ENCODE results near the gene PCSK5.
"Not testable (repeated sequence)": the region's sequence is repeated elsewhere in the genome, so short reads cannot be mapped to it uniquely, and the experiment has no call there.

DNA sequence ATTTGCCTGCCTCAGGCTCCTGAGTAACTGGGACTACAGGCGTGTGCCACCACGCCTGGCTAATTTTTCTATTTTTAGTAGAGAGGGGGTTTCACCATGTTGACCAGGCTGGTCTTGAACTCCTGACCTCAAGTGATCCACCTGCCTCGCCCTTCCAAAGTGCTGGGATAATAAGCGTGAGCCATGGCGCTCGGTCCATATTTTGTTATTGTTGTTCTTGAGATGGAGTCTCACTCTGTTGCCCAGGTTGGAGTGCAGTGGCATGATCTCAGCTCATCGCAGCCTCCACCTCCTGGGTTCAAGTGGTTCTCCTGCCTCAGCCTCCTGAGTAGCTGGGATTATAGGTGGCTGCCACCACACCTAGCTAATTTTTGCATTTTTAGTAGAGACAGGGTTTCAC lies 433.6 kb downstream of the PCSK5 start:
- TF ChIP-seq, protein P1, sequence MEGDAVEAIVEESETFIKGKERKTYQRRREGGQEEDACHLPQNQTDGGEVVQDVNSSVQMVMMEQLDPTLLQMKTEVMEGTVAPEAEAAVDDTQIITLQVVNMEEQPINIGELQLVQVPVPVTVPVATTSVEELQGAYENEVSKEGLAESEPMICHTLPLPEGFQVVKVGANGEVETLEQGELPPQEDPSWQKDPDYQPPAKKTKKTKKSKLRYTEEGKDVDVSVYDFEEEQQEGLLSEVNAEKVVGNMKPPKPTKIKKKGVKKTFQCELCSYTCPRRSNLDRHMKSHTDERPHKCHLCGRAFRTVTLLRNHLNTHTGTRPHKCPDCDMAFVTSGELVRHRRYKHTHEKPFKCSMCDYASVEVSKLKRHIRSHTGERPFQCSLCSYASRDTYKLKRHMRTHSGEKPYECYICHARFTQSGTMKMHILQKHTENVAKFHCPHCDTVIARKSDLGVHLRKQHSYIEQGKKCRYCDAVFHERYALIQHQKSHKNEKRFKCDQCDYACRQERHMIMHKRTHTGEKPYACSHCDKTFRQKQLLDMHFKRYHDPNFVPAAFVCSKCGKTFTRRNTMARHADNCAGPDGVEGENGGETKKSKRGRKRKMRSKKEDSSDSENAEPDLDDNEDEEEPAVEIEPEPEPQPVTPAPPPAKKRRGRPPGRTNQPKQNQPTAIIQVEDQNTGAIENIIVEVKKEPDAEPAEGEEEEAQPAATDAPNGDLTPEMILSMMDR (IDR thresholded peaks at IDR 0.05; ENCODE audit: poor library complexity, severe bottlenecking): not testable (repeated sequence)
- not testable (repeated sequence) for TF ChIP-seq EZH2 (IDR thresholded peaks at IDR 0.05; ENCODE audit: borderline replicate concordance, insufficient read depth, low read length, poor library complexity, severe bottlenecking); MXI1 (conservative IDR thresholded peaks at IDR 0.05; ENCODE audit: poor library complexity, severe bottlenecking); TAF1 (IDR thresholded peaks at IDR 0.05; ENCODE audit: low read depth); POLR2AphosphoS5 (IDR thresholded peaks at IDR 0.05)
- TF ChIP-seq, protein P2, sequence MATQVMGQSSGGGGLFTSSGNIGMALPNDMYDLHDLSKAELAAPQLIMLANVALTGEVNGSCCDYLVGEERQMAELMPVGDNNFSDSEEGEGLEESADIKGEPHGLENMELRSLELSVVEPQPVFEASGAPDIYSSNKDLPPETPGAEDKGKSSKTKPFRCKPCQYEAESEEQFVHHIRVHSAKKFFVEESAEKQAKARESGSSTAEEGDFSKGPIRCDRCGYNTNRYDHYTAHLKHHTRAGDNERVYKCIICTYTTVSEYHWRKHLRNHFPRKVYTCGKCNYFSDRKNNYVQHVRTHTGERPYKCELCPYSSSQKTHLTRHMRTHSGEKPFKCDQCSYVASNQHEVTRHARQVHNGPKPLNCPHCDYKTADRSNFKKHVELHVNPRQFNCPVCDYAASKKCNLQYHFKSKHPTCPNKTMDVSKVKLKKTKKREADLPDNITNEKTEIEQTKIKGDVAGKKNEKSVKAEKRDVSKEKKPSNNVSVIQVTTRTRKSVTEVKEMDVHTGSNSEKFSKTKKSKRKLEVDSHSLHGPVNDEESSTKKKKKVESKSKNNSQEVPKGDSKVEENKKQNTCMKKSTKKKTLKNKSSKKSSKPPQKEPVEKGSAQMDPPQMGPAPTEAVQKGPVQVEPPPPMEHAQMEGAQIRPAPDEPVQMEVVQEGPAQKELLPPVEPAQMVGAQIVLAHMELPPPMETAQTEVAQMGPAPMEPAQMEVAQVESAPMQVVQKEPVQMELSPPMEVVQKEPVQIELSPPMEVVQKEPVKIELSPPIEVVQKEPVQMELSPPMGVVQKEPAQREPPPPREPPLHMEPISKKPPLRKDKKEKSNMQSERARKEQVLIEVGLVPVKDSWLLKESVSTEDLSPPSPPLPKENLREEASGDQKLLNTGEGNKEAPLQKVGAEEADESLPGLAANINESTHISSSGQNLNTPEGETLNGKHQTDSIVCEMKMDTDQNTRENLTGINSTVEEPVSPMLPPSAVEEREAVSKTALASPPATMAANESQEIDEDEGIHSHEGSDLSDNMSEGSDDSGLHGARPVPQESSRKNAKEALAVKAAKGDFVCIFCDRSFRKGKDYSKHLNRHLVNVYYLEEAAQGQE (IDR thresholded peaks at IDR 0.05; ENCODE audit: borderline replicate concordance): not testable (repeated sequence)

All from neural cell (in vitro differentiated cells).